BJ (cell line): Measurements from ENCODE around the gene LYPD3. TPM values are rescaled to one million over a fixed set of nuclear protein-coding genes. Genes with fewer than 3 reads are reported as not detected.

Experiments
- CTCF ChIA-PET: fragments of 350-600 bp; formaldehyde crosslinking; extraction: SDS; loops from one replicate; lab custom pipeline; 2021; ENCODE audit warnings: antibody characterized with exemption, inconsistent platforms; lab: Yijun Ruan, JAX
- POLR2A ChIA-PET: fragments of 300-600 bp; sonication (Branson Sonifier 250); formaldehyde crosslinking; extraction: SDS; loops from one replicate; lab custom pipeline; 2021; ENCODE audit warnings: antibody characterized with exemption; lab: Charles Lee
- DNase-seq: peaks from one replicate; pipeline ENCODE4 v3.0.0-alpha.2; 2011; ENCODE audit warnings: low read depth
- H3K27me3 ChIP-seq: 2 replicates; pipeline ENCODE4 v1.6.0; 2011; ENCODE audit warnings: low read length; ENCODE audit not compliant: control insufficient read depth, insufficient read depth
- H3K36me3 ChIP-seq: 2 replicates; pipeline ENCODE4 v1.5.1; 2011; ENCODE audit warnings: low read length; ENCODE audit not compliant: control insufficient read depth, insufficient read depth
- H3K4me3 ChIP-seq: 2 replicates; pipeline ENCODE4 v1.5.1; 2011; ENCODE audit warnings: low read depth, mild to moderate bottlenecking, control low read depth, low read length
- CTCF ChIP-seq: IDR thresholded peaks from 2 replicates; pipeline ENCODE4 v1.5.1; 2011; ENCODE audit warnings: low read depth, mild to moderate bottlenecking, control low read depth, inconsistent platforms, low read length, moderate library complexity; ENCODE audit not compliant: insufficient read depth
- polyA plus RNA-seq: library from polyadenylated mRNA; depleted of rRNA; stranded (reverse); fragments of >200 nt; gene quantifications from 2 replicates; pipeline ENCODE4 v1.2.3, GENCODE V29; 2011

LYPD3 gene
- polyA plus RNA-seq, 1 experiment: 0.70 TPM

GRCh38 chr19:43471091-43471490 is 5.7 kb upstream of the LYPD3 start:
- no peak for TF ChIP-seq CTCF
- ChIA-PET POLR2A (no interaction called here), CTCF (interaction anchor here (1.1 to 1.3 kb wide), 2 partner anchors 24 kb away, joined by 3 read pairs; no protein-coding TSS in a partner anchor)
- DNase-seq: no peak
- H3K27me3 ChIP-seq: no peaks in the 10 kb centered on the region
- H3K4me3 ChIP-seq: no peak overlapping the region
- no peaks in the 10 kb centered on the region for H3K36me3 ChIP-seq

GRCh38 chr19:43470288-43470687 is 4.9 kb upstream of the LYPD3 start:
- TF ChIP-seq CTCF: no peak
- POLR2A ChIA-PET: no interaction called here
- H3K36me3 ChIP-seq: no peaks in the 10 kb centered on the region
- H3K4me3 ChIP-seq: no peak overlapping the region
- CTCF ChIA-PET: interaction anchor here (1.1 kb wide), 1 partner anchor 23 kb away, joined by 3 read pairs; no protein-coding TSS in a partner anchor
- H3K27me3 ChIP-seq: no peaks in the 10 kb centered on the region
- peak; percentile 9 for DNase-seq

DNA sequence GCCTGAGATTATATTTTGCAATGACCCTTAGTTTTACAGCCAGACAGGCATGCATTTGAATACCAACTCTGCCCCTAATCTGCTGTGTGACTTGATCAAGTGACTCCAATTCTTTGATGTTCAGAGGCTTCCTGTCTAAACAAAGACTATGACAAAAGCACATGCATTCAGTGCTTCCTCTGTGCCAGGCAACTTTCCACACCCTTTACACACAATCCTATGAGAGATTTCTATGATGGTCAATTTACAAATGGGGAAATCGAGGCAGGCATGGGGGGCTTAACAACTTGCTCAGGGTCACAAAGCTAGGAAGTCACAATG is 3.7 kb upstream of the LYPD3 start:
- ChIA-PET POLR2A (no interaction called here), CTCF (interaction anchor here (0.6 to 1.1 kb wide), 4 partner anchors 11 to 258 kb away, joined by 3 read pairs; no protein-coding TSS in a partner anchor)
- Histone ChIP-seq H3K36me3 (no peaks in the 10 kb centered on the region), H3K4me3 (no peak overlapping the region), H3K27me3 (no peaks in the 10 kb centered on the region; the same call in 1 of the 2 replicates)
- TF ChIP-seq CTCF: no peak
- DNase-seq: no peak

DNA sequence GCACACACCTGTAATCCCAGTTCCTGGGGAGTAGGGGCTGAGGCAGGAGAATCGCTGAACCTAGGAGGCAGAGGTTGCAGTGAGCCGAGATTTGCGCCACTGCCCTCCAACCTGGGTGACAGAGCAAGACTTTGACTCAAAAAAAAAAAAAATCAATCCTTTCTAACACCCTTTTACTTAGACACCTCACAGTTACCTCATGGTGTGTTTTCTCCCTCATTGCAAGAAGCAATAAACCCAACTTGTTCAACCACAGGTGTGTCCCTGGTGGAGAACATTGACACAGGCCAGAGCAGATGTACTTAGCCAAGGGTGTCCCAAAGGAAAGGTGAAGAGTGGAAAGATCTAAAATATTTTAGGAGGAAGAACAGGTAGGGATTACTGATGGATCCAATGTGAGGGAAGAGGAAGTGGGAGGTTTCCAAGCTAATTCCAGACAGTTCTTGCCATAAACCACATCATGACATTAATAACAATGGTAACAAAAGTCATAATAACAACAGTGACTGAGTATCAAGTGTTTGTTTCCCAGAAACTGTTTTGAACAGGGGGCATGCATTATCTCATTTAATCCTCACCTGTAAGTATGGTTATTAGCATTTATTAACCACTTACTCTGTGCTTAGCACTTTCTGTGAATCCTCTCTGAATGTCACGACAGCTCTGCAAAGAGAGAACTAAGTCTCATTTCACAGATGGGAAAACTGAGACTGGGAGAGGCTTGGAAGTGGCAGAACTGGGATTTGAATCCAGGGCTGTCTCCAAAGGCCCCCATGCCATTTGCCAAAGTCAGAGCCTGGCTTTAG is 3.1 kb upstream of the LYPD3 start:
- no peak for DNase-seq
- Histone ChIP-seq H3K36me3 (no peaks in the 10 kb centered on the region), H3K4me3 (no peak overlapping the region), H3K27me3 (no peaks in the 10 kb centered on the region; the same call in 1 of the 2 replicates)
- TF ChIP-seq CTCF: no peak
- ChIA-PET CTCF (interaction anchor here (0.7 to 1.1 kb wide), 3 partner anchors 12 to 60 kb away, joined by 3 read pairs; no protein-coding TSS in a partner anchor), POLR2A (interaction anchor here (0.6 kb wide), 1 partner anchor 26 kb away, joined by 4 read pairs; no protein-coding TSS in a partner anchor)

- POLR2A ChIA-PET: interaction anchor here (0.6 kb wide), 1 partner anchor 27 kb away, joined by 4 read pairs; no protein-coding TSS in a partner anchor
- CTCF ChIA-PET: no interaction called here
- H3K27me3 ChIP-seq: no peaks in the 10 kb centered on the region; the same call in 1 of the 2 replicates
- peak; percentile 35 for DNase-seq
- H3K4me3 ChIP-seq: no peak overlapping the region
- no peak for TF ChIP-seq CTCF
- no peaks in the 10 kb centered on the region for H3K36me3 ChIP-seq
Observed at GRCh38 chr19:43467730-43468129, 2.3 kb upstream of the LYPD3 start.
